ENCODE measurements around the gene DENND5A. TPM values are rescaled to one million over a fixed set of nuclear protein-coding genes. Genes with fewer than 3 reads are reported as not detected.

The DENND5A gene
- total and polyA plus RNA-seq, 9 of the 15 experiments (the other 6 are each of a cell fraction or from before 2014, with no cell fraction given) = 11.7 to 130 (median 46.3) TPM

DNA sequence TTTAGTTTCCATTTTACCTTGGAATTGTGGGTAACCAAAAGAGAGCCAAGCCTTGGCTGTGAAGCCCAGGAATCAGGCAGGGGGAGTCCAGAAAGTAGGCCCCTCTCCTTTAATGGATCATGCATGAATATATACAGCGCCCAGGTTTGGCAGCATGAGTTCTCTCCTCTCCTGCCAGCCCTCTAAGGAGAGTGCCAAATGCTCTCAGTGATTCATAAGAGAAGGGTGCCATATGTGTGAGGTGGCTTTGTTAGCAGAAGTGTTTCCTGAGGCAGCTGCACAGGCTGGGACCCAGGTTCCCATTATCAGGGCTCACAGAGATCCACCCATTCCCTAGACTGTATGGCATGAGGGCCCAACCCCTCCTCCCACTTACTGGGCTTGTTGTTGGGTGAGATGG, 121.4 kb downstream of the DENND5A start (continued):
- TF ChIP-seq GABPB1 (CRISPR knock-in tag; IDR thresholded peaks at IDR 0.05) (no peak), ZNF232 (CRISPR knock-in tag; IDR thresholded peaks at IDR 0.05) (no peak), TAL1 (IDR thresholded peaks at IDR 0.05) (no peak), ZNF23 (CRISPR knock-in tag; IDR thresholded peaks at IDR 0.05) (no peak), MCM7 (IDR thresholded peaks at IDR 0.05) (no peak), TRIM24 (IDR thresholded peaks at IDR 0.05) (no peak), POLR2H (tag; IDR thresholded peaks at IDR 0.05; ENCODE audit: low read depth) (no peak)
- TF ChIP-seq, protein P1, sequence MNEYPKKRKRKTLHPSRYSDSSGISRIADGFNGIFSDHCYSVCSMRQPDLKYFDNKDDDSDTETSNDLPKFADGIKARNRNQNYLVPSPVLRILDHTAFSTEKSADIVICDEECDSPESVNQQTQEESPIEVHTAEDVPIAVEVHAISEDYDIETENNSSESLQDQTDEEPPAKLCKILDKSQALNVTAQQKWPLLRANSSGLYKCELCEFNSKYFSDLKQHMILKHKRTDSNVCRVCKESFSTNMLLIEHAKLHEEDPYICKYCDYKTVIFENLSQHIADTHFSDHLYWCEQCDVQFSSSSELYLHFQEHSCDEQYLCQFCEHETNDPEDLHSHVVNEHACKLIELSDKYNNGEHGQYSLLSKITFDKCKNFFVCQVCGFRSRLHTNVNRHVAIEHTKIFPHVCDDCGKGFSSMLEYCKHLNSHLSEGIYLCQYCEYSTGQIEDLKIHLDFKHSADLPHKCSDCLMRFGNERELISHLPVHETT (CRISPR knock-in tag; conservative IDR thresholded peaks at IDR 0.05 in 1 of 2, IDR thresholded peaks at IDR 0.05 in 1 of 2) = no peak
- TF ChIP-seq, protein P2, sequence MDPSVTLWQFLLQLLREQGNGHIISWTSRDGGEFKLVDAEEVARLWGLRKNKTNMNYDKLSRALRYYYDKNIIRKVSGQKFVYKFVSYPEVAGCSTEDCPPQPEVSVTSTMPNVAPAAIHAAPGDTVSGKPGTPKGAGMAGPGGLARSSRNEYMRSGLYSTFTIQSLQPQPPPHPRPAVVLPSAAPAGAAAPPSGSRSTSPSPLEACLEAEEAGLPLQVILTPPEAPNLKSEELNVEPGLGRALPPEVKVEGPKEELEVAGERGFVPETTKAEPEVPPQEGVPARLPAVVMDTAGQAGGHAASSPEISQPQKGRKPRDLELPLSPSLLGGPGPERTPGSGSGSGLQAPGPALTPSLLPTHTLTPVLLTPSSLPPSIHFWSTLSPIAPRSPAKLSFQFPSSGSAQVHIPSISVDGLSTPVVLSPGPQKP (CRISPR knock-in tag; IDR thresholded peaks at IDR 0.05) = no peak
- TF ChIP-seq, protein P3, sequence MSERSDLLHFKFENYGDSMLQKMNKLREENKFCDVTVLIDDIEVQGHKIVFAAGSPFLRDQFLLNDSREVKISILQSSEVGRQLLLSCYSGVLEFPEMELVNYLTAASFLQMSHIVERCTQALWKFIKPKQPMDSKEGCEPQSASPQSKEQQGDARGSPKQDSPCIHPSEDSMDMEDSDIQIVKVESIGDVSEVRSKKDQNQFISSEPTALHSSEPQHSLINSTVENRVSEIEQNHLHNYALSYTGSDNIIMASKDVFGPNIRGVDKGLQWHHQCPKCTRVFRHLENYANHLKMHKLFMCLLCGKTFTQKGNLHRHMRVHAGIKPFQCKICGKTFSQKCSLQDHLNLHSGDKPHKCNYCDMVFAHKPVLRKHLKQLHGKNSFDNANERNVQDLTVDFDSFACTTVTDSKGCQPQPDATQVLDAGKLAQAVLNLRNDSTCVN (CRISPR knock-in tag; IDR thresholded peaks at IDR 0.05) = no peak
